ENCODE data around the gene METTL1.

DNA sequence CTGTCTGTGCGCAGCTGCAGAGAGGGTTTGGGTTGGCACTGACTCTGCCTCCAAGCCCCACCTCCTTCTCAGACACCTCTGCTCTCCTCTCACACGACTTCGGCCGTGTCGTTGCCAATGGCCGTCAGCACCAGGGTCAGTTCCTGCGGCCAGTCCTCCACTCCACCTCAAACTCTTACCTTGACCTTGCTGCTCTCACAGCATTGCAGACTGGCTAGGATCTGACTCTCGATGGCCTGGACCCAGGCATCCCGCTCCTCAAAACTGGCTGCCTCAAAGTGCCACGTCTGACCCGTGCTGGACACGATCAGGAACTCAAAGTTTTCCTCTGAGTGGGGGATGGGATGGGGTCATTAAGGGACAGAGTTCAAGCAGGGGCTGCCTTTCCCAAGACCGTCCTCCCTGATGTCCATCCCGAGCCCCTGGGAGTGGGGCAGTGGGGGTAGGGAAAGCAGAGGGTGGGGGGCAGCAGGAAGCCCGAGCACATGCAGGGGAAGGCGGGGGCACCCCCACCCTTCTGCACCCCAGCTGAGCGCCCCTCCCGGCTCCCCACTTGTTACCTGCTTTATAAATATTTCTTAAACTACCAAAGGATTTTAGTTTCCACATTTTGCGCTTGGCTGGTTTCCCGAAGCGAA is 44.0 kb downstream of the METTL1 start:
- no peak for TF ChIP-seq POLR2A (IDR thresholded peaks at IDR 0.05)
- TF ChIP-seq, protein P1, sequence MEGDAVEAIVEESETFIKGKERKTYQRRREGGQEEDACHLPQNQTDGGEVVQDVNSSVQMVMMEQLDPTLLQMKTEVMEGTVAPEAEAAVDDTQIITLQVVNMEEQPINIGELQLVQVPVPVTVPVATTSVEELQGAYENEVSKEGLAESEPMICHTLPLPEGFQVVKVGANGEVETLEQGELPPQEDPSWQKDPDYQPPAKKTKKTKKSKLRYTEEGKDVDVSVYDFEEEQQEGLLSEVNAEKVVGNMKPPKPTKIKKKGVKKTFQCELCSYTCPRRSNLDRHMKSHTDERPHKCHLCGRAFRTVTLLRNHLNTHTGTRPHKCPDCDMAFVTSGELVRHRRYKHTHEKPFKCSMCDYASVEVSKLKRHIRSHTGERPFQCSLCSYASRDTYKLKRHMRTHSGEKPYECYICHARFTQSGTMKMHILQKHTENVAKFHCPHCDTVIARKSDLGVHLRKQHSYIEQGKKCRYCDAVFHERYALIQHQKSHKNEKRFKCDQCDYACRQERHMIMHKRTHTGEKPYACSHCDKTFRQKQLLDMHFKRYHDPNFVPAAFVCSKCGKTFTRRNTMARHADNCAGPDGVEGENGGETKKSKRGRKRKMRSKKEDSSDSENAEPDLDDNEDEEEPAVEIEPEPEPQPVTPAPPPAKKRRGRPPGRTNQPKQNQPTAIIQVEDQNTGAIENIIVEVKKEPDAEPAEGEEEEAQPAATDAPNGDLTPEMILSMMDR (IDR thresholded peaks at IDR 0.05), result no peak

Data from heart left ventricle (tissue), 13 donors.